CD8-positive, alpha-beta memory T cell (primary cell): Measurements from ENCODE around the gene CTNNBL1. TPM values are rescaled to one million over a fixed set of nuclear protein-coding genes. Genes with fewer than 3 reads are reported as not detected.

ENCODE experiments used
- CTCF ChIA-PET: fragments of 350-600 bp; sonication (Branson Sonifier 250); formaldehyde crosslinking; loops from one replicate; lab custom pipeline; 2021; ENCODE audit warnings: antibody characterized with exemption; lab: Charles Lee
- POLR2A ChIA-PET: fragments of 350-600 bp; sonication (Branson Sonifier 250); formaldehyde crosslinking; loops from one replicate; lab custom pipeline; 2021; ENCODE audit warnings: antibody characterized with exemption; lab: Charles Lee
- DNase-seq, 5 donors: peaks; one replicate each; pipeline versions ENCODE4 v3.0.0 to v3.0.0-alpha.2; 2020 to 2022; ENCODE audit warnings: mixed read lengths in 1 of 5
- H3K27ac ChIP-seq: one replicate; pipeline ENCODE4 v1.7.0; 2013; ENCODE audit warnings: low read depth, mild to moderate bottlenecking, low read length, moderate library complexity
- H3K27me3 ChIP-seq: 2 replicates; pipeline ENCODE4 v1.7.0; 2013; ENCODE audit warnings: low read length, mild to moderate bottlenecking; ENCODE audit not compliant: insufficient read depth, poor library complexity, severe bottlenecking
- H3K36me3 ChIP-seq: 2 replicates; pipeline ENCODE4 v1.7.0; 2013; ENCODE audit warnings: mild to moderate bottlenecking, low read length, moderate library complexity; ENCODE audit not compliant: insufficient read depth
- H3K4me1 ChIP-seq: 2 replicates; pipeline ENCODE4 v1.7.0; 2013; ENCODE audit warnings: mild to moderate bottlenecking, low read length, moderate library complexity; ENCODE audit not compliant: insufficient read depth
- H3K4me3 ChIP-seq: 2 replicates; pipeline ENCODE4 v1.7.0; 2013; ENCODE audit warnings: mild to moderate bottlenecking, low read length
- H3K9me3 ChIP-seq: 2 replicates; pipeline ENCODE4 v1.7.0; 2013; ENCODE audit warnings: mild to moderate bottlenecking, low read length
- H3K27ac Mint-ChIP-seq, 8 donors: one replicate each; pipeline ENCODE4 v1.8.0; 2020 to 2021; ENCODE audit warnings: mixed read lengths in 8 of 8, mild to moderate bottlenecking in 6 of 8, inconsistent platforms in 3 of 8, moderate library complexity in 3 of 8
- H3K27me3 Mint-ChIP-seq, 2 donors: one replicate each; pipeline ENCODE4 v1.8.0; 2020 to 2021; ENCODE audit warnings: mixed read lengths in 2 of 2, mild to moderate bottlenecking in 1 of 2, moderate library complexity in 1 of 2
- H3K36me3 Mint-ChIP-seq, 3 donors: one replicate each; pipeline ENCODE4 v1.8.0; 2020 to 2021; ENCODE audit warnings: mixed read lengths in 3 of 3, inconsistent platforms in 1 of 3, mild to moderate bottlenecking in 1 of 3
- H3K4me1 Mint-ChIP-seq, 3 donors: one replicate each; pipeline ENCODE4 v1.8.0; 2020 to 2021; ENCODE audit warnings: mixed read lengths in 3 of 3, inconsistent platforms in 1 of 3, mild to moderate bottlenecking in 1 of 3
- H3K4me3 Mint-ChIP-seq, 7 donors: one replicate each; pipeline ENCODE4 v1.8.0; 2020 to 2021; ENCODE audit warnings: mixed read lengths in 7 of 7, mild to moderate bottlenecking in 6 of 7, moderate library complexity in 4 of 7, inconsistent platforms in 2 of 7
- H3K9me3 Mint-ChIP-seq, 5 donors: one replicate each; pipeline ENCODE4 v1.8.0; 2020 to 2022; ENCODE audit warnings: mixed read lengths in 5 of 5, mild to moderate bottlenecking in 3 of 5, moderate library complexity in 2 of 5, inconsistent platforms in 1 of 5
- polyA plus RNA-seq: library from polyadenylated mRNA; unstranded; fragments of 300-500 nt; fragmentation: Illumina TruSeq; gene quantifications from one replicate; pipeline ENCODE4 v1.2.3, GENCODE V29; 2021
- total RNA-seq, 2 experiments: library from RNA; stranded (reverse); gene quantifications; one replicate each; pipeline ENCODE4 v1.2.3, GENCODE V29; 2021

Gene CTNNBL1
- total and polyA plus RNA-seq, 3 experiments from 2014 or later = 86.8 to 97.8 (median 88.9) TPM

DNA sequence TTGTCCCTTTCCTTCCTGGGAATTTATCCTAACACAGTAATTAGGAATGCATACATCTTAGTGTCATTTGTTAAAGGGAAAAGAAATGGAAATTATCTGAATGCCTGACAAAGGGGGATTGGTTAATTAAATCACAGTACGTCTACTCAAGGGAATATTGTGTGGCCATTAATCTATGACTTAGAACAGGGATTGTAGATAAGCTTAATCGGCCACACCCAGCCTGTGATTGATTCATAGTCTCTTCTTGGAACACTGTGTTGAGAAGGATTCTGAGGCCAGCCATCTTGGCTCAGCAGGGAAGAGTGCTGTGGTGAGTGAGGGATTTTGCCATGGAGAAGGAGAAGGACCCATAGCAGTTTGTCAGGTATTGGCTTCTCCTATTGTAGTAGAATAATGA, 50.5 kb downstream of the CTNNBL1 start:
- no peaks in the 10 kb centered on the region for H3K27me3 ChIP-seq
- Mint-ChIP-seq H3K4me1 (peaks cover 7 to 21% (median 20%) of the 10 kb centered on the region in 3 donors), H3K9me3 (no peaks in the 10 kb centered on the region), H3K36me3 (peaks cover 0 to 56% (median 33%) of the 10 kb centered on the region in 3 donors), H3K27ac (peak overlapping the region in 4 of 8 donors; percentile 14 to 71 (median 26)), H3K27me3 (no peaks in the 10 kb centered on the region), H3K4me3 (no peak overlapping the region)
- H3K9me3 ChIP-seq = no peaks in the 10 kb centered on the region
- DNase-seq = no peak
- H3K27ac ChIP-seq = no peak overlapping the region
- CTCF ChIA-PET = no interaction called here
- POLR2A ChIA-PET = no interaction called here
- peaks cover 17% of the 10 kb centered on the region for H3K36me3 ChIP-seq
- no peaks in the 10 kb centered on the region for H3K4me1 ChIP-seq
- no peak overlapping the region for H3K4me3 ChIP-seq

DNA sequence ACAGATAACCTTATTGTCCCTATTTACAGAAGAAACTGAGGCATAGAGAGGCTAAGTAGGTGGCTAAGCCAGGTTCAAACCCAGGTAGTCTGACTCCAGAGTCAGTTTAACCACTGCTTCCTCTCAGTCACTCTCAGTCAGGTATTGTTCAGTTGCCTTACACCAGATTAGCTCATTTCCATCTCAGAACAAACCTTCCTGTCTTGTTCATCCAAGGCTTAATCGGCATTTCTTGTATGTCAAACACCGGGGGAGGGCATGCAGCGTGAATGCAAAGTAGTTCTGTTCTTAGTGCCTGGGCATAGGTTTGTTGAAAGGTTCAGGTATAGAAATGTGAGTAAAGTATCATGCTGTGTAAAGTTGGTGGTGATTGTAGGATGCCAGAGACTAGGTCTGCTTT, 51.7 kb downstream of the CTNNBL1 start:
- H3K4me1 Mint-ChIP-seq = peaks cover 7 to 21% (median 20%) of the 10 kb centered on the region in 3 donors
- peak overlapping the region in 1 of 7 donors; percentile 22 for H3K4me3 Mint-ChIP-seq
- peak in 1 of 5 donors; percentile 7 for DNase-seq
- H3K27me3 ChIP-seq = no peaks in the 10 kb centered on the region
- H3K36me3 ChIP-seq = peaks cover 13% of the 10 kb centered on the region
- H3K9me3 ChIP-seq = no peaks in the 10 kb centered on the region
- no peak overlapping the region for H3K27ac ChIP-seq
- ChIA-PET POLR2A (no interaction called here), CTCF (no interaction called here)
- no peaks in the 10 kb centered on the region for H3K27me3 Mint-ChIP-seq
- H3K27ac Mint-ChIP-seq = peak overlapping the region in 7 of 8 donors; percentile 1 to 81 (median 57)
- no peak overlapping the region for H3K4me3 ChIP-seq
- H3K9me3 Mint-ChIP-seq = no peaks in the 10 kb centered on the region
- no peaks in the 10 kb centered on the region for H3K4me1 ChIP-seq
- H3K36me3 Mint-ChIP-seq = peaks cover 0 to 58% (median 33%) of the 10 kb centered on the region in 3 donors

GRCh38 chr20:37748015-37748414, 54.2 kb downstream of the CTNNBL1 start:
- peaks cover 7 to 21% (median 20%) of the 10 kb centered on the region in 3 donors for H3K4me1 Mint-ChIP-seq
- H3K27ac Mint-ChIP-seq = no peak overlapping the region
- Histone ChIP-seq H3K27ac (no peak overlapping the region), H3K4me1 (no peaks in the 10 kb centered on the region), H3K4me3 (no peak overlapping the region), H3K27me3 (no peaks in the 10 kb centered on the region), H3K9me3 (no peaks in the 10 kb centered on the region), H3K36me3 (peaks cover 13% of the 10 kb centered on the region)
- H3K27me3 Mint-ChIP-seq = no peaks in the 10 kb centered on the region
- DNase-seq = no peak
- H3K9me3 Mint-ChIP-seq = no peaks in the 10 kb centered on the region
- POLR2A ChIA-PET = no interaction called here
- no peak overlapping the region for H3K4me3 Mint-ChIP-seq
- peaks cover 0 to 66% (median 32%) of the 10 kb centered on the region in 3 donors for H3K36me3 Mint-ChIP-seq
- CTCF ChIA-PET = no interaction called here

GRCh38 chr20:37749218-37749617, 55.4 kb downstream of the CTNNBL1 start:
- CTCF ChIA-PET = no interaction called here
- Histone ChIP-seq H3K27ac (no peak overlapping the region), H3K9me3 (no peaks in the 10 kb centered on the region), H3K36me3 (peaks cover 13% of the 10 kb centered on the region), H3K4me1 (no peaks in the 10 kb centered on the region), H3K27me3 (no peaks in the 10 kb centered on the region), H3K4me3 (no peak overlapping the region)
- Mint-ChIP-seq H3K9me3 (no peaks in the 10 kb centered on the region), H3K4me3 (no peak overlapping the region), H3K36me3 (peaks cover 0 to 69% (median 34%) of the 10 kb centered on the region in 3 donors), H3K27me3 (no peaks in the 10 kb centered on the region), H3K4me1 (peaks cover 7 to 18% (median 15%) of the 10 kb centered on the region in 3 donors), H3K27ac (no peak overlapping the region)
- POLR2A ChIA-PET = interaction anchor here (0.7 kb wide), 1 partner anchor 56 kb away, joined by 4 read pairs; no protein-coding TSS in a partner anchor
- DNase-seq = no peak

DNA sequence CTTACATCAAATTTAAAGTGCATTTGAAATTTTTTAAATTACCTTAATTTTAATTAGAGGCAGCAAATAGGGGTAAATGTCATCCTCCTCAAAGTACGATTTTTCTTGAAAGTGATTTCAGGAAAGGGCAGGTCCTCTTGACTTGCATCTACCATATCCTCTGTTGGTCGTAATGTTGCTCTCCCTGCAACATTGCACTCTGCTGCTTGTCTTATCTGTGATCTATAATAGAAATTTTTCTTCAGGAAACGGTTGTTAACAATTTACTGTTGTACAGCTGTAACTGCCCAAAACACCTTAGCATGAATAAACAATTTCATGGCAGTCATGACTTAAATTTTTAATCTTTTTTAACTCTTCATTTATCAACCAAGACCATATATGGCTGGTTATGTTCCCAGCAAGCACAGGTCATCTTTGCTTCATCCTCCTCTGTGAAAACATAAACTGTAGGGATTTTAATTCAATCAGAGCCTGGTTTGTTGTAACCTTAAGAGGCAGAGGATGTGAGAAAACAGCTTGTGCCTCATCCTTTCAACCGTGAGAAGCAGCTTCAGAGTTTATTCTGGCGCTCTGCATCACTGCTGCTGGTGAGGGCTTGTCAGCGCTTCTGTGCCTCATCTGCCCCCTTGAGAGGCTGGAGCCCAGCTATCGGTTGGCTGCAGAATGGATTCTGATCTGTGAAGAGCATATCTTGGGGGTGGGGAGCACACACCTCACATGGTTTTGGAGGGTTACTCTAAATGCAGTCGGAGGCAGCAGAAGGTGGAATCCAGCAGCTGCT, 56.0 kb downstream of the CTNNBL1 start:
- Mint-ChIP-seq H3K4me3 (no peak overlapping the region), H3K27me3 (no peaks in the 10 kb centered on the region), H3K36me3 (peaks cover 0 to 71% (median 34%) of the 10 kb centered on the region in 3 donors), H3K9me3 (no peaks in the 10 kb centered on the region), H3K27ac (peak overlapping the region in 1 of 8 donors; percentile 21), H3K4me1 (peaks cover 7 to 12% (median 10%) of the 10 kb centered on the region in 3 donors)
- no peak overlapping the region for H3K27ac ChIP-seq
- no peaks in the 10 kb centered on the region for H3K9me3 ChIP-seq
- no peaks in the 10 kb centered on the region for H3K27me3 ChIP-seq
- ChIA-PET POLR2A (interaction anchor here (0.7 kb wide), 1 partner anchor 56 kb away, joined by 4 read pairs; no protein-coding TSS in a partner anchor), CTCF (no interaction called here)
- peaks cover 13% of the 10 kb centered on the region for H3K36me3 ChIP-seq
- no peak overlapping the region for H3K4me3 ChIP-seq
- H3K4me1 ChIP-seq = no peaks in the 10 kb centered on the region
- DNase-seq = no peak

DNA sequence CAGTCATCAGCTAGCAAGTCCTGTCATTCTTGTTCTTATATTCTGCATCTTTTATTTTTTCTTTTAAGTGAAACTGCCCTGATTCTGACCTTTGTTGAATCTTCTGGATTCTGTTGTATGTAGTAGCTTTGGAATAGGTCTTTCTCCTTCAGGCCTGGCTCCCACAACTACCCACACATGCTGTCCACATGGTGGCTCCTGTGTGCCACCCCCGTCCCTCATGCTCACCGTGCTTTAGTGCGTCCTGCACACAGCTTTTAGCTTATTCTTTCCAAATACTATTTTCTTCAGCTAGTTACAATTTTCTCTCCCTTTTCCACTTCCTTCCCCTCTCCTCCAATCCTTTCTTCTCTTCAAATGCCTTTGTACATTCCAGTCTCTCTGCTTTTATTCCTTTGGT, 61.8 kb downstream of the CTNNBL1 start:
- ChIA-PET CTCF (no interaction called here), POLR2A (no interaction called here)
- H3K27ac ChIP-seq = no peak overlapping the region
- no peaks in the 10 kb centered on the region for H3K4me1 ChIP-seq
- H3K27me3 ChIP-seq = no peaks in the 10 kb centered on the region
- H3K4me3 ChIP-seq = no peak overlapping the region
- Mint-ChIP-seq H3K9me3 (no peaks in the 10 kb centered on the region), H3K4me1 (peaks cover 5 to 10% (median 7%) of the 10 kb centered on the region in 3 donors), H3K27me3 (no peaks in the 10 kb centered on the region), H3K27ac (peak overlapping the region in 1 of 8 donors; percentile 33), H3K36me3 (peaks cover 6 to 81% (median 33%) of the 10 kb centered on the region in 3 donors), H3K4me3 (no peak overlapping the region)
- H3K9me3 ChIP-seq = no peaks in the 10 kb centered on the region
- DNase-seq = no peak
- H3K36me3 ChIP-seq = peaks cover 7% of the 10 kb centered on the region

DNA sequence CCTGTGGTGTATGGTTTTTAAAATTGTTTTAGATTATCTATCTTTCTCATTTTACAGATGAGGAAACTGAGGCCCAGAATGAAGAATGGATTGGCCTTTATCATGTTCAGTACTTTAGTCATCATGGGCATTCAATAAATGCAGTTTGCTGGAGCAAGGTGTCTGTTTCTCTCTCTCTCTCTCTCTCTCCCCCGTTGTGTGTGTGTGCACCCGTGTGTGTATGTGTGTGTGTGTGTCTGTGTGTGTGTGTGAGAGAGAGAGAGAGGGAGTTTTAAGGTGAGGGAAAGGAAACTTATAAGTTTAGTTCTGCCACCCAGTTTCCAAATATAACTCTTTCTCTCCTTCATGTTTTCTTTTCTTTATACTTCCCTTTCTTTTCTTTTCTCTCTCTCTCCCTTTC, 62.4 kb downstream of the CTNNBL1 start:
- Histone ChIP-seq H3K27ac (no peak overlapping the region), H3K27me3 (no peaks in the 10 kb centered on the region), H3K4me3 (no peak overlapping the region), H3K4me1 (no peaks in the 10 kb centered on the region), H3K36me3 (peaks cover 7% of the 10 kb centered on the region), H3K9me3 (no peaks in the 10 kb centered on the region)
- ChIA-PET POLR2A (interaction anchor here (0.6 kb wide), 1 partner anchor 278 kb away, joined by 5 read pairs; no protein-coding TSS in a partner anchor), CTCF (interaction anchor here (0.7 kb wide), 1 partner anchor 192 kb away, joined by 3 read pairs; no protein-coding TSS in a partner anchor)
- H3K36me3 Mint-ChIP-seq = peaks cover 6 to 82% (median 35%) of the 10 kb centered on the region in 3 donors
- H3K27me3 Mint-ChIP-seq = no peaks in the 10 kb centered on the region
- no peak overlapping the region for H3K4me3 Mint-ChIP-seq
- H3K4me1 Mint-ChIP-seq = peaks cover 5 to 10% (median 7%) of the 10 kb centered on the region in 3 donors
- H3K27ac Mint-ChIP-seq = peak overlapping the region in 3 of 8 donors; percentile 17 to 33 (median 25)
- no peak for DNase-seq
- no peaks in the 10 kb centered on the region for H3K9me3 Mint-ChIP-seq

DNA sequence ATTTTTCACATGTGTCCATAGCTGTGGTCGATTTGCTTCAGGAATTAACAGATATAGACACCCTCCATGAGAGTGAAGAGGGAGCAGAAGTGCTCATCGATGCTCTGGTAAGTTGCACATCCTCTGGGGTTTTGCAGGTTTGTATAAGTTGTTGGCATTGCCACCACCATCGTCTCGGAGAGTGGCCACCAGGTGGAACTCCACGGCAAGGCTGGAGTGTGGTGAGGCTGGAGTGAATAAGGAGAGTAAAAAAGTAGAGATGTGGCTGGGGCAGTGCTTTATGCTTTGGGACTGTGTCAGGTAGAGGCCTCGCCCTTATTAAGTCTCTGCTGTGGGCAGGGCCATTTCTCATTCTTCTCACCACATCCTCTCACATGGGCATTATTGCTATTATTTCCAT, 63.7 kb downstream of the CTNNBL1 start:
- H3K27ac Mint-ChIP-seq = peak overlapping the region in 2 of 8 donors; percentile 39 to 51
- Histone ChIP-seq H3K36me3 (peaks cover 7% of the 10 kb centered on the region), H3K27me3 (no peaks in the 10 kb centered on the region), H3K4me1 (no peaks in the 10 kb centered on the region), H3K4me3 (no peak overlapping the region), H3K9me3 (no peaks in the 10 kb centered on the region), H3K27ac (no peak overlapping the region)
- H3K9me3 Mint-ChIP-seq = no peaks in the 10 kb centered on the region
- peaks cover 6 to 83% (median 37%) of the 10 kb centered on the region in 3 donors for H3K36me3 Mint-ChIP-seq
- peaks cover 5 to 10% (median 7%) of the 10 kb centered on the region in 3 donors for H3K4me1 Mint-ChIP-seq
- no peaks in the 10 kb centered on the region for H3K27me3 Mint-ChIP-seq
- H3K4me3 Mint-ChIP-seq = no peak overlapping the region
- ChIA-PET CTCF (no interaction called here), POLR2A (no interaction called here)
- no peak for DNase-seq
